Measurements from ENCODE around the gene MCRS1.

- TF ChIP-seq, protein P1, sequence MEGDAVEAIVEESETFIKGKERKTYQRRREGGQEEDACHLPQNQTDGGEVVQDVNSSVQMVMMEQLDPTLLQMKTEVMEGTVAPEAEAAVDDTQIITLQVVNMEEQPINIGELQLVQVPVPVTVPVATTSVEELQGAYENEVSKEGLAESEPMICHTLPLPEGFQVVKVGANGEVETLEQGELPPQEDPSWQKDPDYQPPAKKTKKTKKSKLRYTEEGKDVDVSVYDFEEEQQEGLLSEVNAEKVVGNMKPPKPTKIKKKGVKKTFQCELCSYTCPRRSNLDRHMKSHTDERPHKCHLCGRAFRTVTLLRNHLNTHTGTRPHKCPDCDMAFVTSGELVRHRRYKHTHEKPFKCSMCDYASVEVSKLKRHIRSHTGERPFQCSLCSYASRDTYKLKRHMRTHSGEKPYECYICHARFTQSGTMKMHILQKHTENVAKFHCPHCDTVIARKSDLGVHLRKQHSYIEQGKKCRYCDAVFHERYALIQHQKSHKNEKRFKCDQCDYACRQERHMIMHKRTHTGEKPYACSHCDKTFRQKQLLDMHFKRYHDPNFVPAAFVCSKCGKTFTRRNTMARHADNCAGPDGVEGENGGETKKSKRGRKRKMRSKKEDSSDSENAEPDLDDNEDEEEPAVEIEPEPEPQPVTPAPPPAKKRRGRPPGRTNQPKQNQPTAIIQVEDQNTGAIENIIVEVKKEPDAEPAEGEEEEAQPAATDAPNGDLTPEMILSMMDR (conservative IDR thresholded peaks at IDR 0.05; ENCODE audit: low read depth, low read length), result no peak
- no peak for TF ChIP-seq EZH2 (IDR thresholded peaks at IDR 0.05; ENCODE audit: low read length, unreplicated experiment)
Measured at GRCh38 chr12:49599961-49600360, 32.0 kb upstream of the MCRS1 start.

All from PC-3 (cell line).